Measurements from ENCODE around the gene POMT1. TPM values are rescaled to one million over a fixed set of nuclear protein-coding genes. Genes with fewer than 3 reads are reported as not detected.

POMT1 gene
- polyA plus RNA-seq, 1 donor from 2014 or later = 5.1 TPM

GRCh38 chr9:131557855-131558548, 55.3 kb downstream of the POMT1 start:
- Mint-ChIP-seq H3K36me3 (peaks cover 2% of the 10 kb centered on the region), H3K27ac (peak overlapping the region in 1 of 3 donors; percentile 50), H3K4me3 (peak overlapping the region in 1 of 4 donors; percentile 37), H3K9me3 (peaks cover 0 to 6% (median 0%) of the 10 kb centered on the region in 3 donors), H3K4me1 (peaks cover 0 to 2% (median 0%) of the 10 kb centered on the region in 3 donors), H3K27me3 (peaks cover 23% of the 10 kb centered on the region)

- no peak overlapping the region for H3K4me3 Mint-ChIP-seq
- H3K27me3 Mint-ChIP-seq = peaks cover 12% of the 10 kb centered on the region
- peaks cover 0 to 6% (median 0%) of the 10 kb centered on the region in 3 donors for H3K9me3 Mint-ChIP-seq
- peaks cover 2% of the 10 kb centered on the region for H3K36me3 Mint-ChIP-seq
- H3K27ac Mint-ChIP-seq = peak overlapping the region in 2 of 3 donors; percentile 31 to 50
- H3K4me1 Mint-ChIP-seq = no peaks in the 10 kb centered on the region
Observed at GRCh38 chr9:131559421-131560000, 56.8 kb downstream of the POMT1 start.

- Mint-ChIP-seq H3K4me1 (peaks cover 0 to 1% (median 0%) of the 10 kb centered on the region in 3 donors), H3K36me3 (peaks cover 2% of the 10 kb centered on the region), H3K27me3 (no peaks in the 10 kb centered on the region), H3K4me3 (peak overlapping the region in 1 of 4 donors; percentile 39), H3K27ac (peak overlapping the region in 1 of 3 donors; percentile 86), H3K9me3 (peaks cover 0 to 6% (median 0%) of the 10 kb centered on the region in 3 donors)
Observed at GRCh38 chr9:131562032-131562959, 59.6 kb downstream of the POMT1 start.

GRCh38 chr9:131565369-131565768, 62.7 kb downstream of the POMT1 start:
- peak overlapping the region in 1 of 4 donors; percentile 17 for H3K4me3 Mint-ChIP-seq
- peak overlapping the region in 1 of 3 donors; percentile 44 for H3K27ac Mint-ChIP-seq
- peaks cover 6% of the 10 kb centered on the region for H3K36me3 Mint-ChIP-seq
- H3K9me3 Mint-ChIP-seq = peaks cover 0 to 4% (median 0%) of the 10 kb centered on the region in 3 donors
- no peaks in the 10 kb centered on the region for H3K27me3 Mint-ChIP-seq
- peaks cover 0 to 1% (median 0%) of the 10 kb centered on the region in 3 donors for H3K4me1 Mint-ChIP-seq

GRCh38 chr9:131566158-131566557, 63.4 kb downstream of the POMT1 start:
- H3K36me3 Mint-ChIP-seq = peaks cover 7% of the 10 kb centered on the region
- peak overlapping the region in 1 of 4 donors; percentile 26 for H3K4me3 Mint-ChIP-seq

GRCh38 chr9:131567910-131568309, 65.2 kb downstream of the POMT1 start:
- Mint-ChIP-seq H3K9me3 (peaks cover 0 to under 1% (median 0%) of the 10 kb centered on the region in 3 donors), H3K27ac (peak overlapping the region in 1 of 3 donors; percentile 69), H3K36me3 (peaks cover 6% of the 10 kb centered on the region), H3K4me3 (peak overlapping the region in 1 of 4 donors; percentile 41), H3K27me3 (no peaks in the 10 kb centered on the region), H3K4me1 (peaks cover 0 to 1% (median 0%) of the 10 kb centered on the region in 3 donors)

More at GRCh38 chr9:131566158-131566557, 63.4 kb downstream of the POMT1 start:
- peaks cover 0 to 4% (median 0%) of the 10 kb centered on the region in 3 donors for H3K9me3 Mint-ChIP-seq
- H3K27me3 Mint-ChIP-seq = no peaks in the 10 kb centered on the region
- H3K4me1 Mint-ChIP-seq = peaks cover 0 to 1% (median 0%) of the 10 kb centered on the region in 3 donors
- H3K27ac Mint-ChIP-seq = peak overlapping the region in 2 of 3 donors; percentile 44 to 70

Other genes with a start within 250 kb of the POMT1 start
- gene FAM78A, start 226.4 kb upstream of the POMT1 start, polyA plus RNA-seq = 18.3 TPM
- 1.7 TPM for gene PLPP7, start 213.2 kb upstream of the POMT1 start, polyA plus RNA-seq
- 34.1 TPM for gene PRRC2B, start 108.8 kb upstream of the POMT1 start, polyA plus RNA-seq
- gene UCK1, start 28.3 kb downstream of the POMT1 start, polyA plus RNA-seq = 26.2 TPM
- not detected for gene PRRT1B, start 42.6 kb downstream of the POMT1 start, polyA plus RNA-seq
- gene RAPGEF1, start 237.2 kb downstream of the POMT1 start, polyA plus RNA-seq = 40.8 TPM

Data from IgD-negative memory B cell (primary cell).